CD4-positive, alpha-beta T cell treated with Interleukin-6 at 100 ng/mL for 8 hours (primary cell): ENCODE measurements around the gene OPTC.

ENCODE experiments used
- DNase-seq: peaks from one replicate; pipeline ENCODE4 v3.0.0-alpha.2; 2020; ENCODE audit warnings: mixed read lengths, low spot score

The OPTC gene

GRCh38 chr1:203536575-203536974, 42.6 kb downstream of the OPTC start:
- DNase-seq: no peak

GRCh38 chr1:203536980-203537455, 43.1 kb downstream of the OPTC start:
- DNase-seq: no peak

- DNase-seq: no peak
These were observed 44.0 kb downstream of the OPTC start for GRCh38 chr1:203537806-203538464.

- no peak for DNase-seq
These were observed 44.8 kb downstream of the OPTC start for GRCh38 chr1:203538726-203539125.

GRCh38 chr1:203539831-203540546, 46.0 kb downstream of the OPTC start:
- no peak for DNase-seq

- DNase-seq: no peak
These were observed 50.5 kb downstream of the OPTC start for GRCh38 chr1:203544485-203544884.

- DNase-seq: no peak
These were observed 51.2 kb downstream of the OPTC start for GRCh38 chr1:203544978-203545816.

- no peak for DNase-seq
These were observed 52.3 kb downstream of the OPTC start for GRCh38 chr1:203546274-203546673.

- DNase-seq: no peak
These were observed 53.2 kb downstream of the OPTC start for GRCh38 chr1:203547147-203547546.

- DNase-seq: no peak
These were observed 53.9 kb downstream of the OPTC start for GRCh38 chr1:203547771-203548421.

- no peak for DNase-seq
These were observed 54.9 kb downstream of the OPTC start for GRCh38 chr1:203548892-203549291.

GRCh38 chr1:203549309-203549708, 55.4 kb downstream of the OPTC start:
- no peak for DNase-seq

- no peak for DNase-seq
These were observed 56.9 kb downstream of the OPTC start for GRCh38 chr1:203550846-203551245.

GRCh38 chr1:203551550-203551949, 57.6 kb downstream of the OPTC start:
- no peak for DNase-seq

GRCh38 chr1:203553496-203553895, 59.5 kb downstream of the OPTC start:
- no peak for DNase-seq

GRCh38 chr1:203554071-203554470, 60.1 kb downstream of the OPTC start:
- no peak for DNase-seq

- no peak for DNase-seq
These were observed 61.1 kb downstream of the OPTC start for GRCh38 chr1:203555076-203555475.

GRCh38 chr1:203555511-203556046, 61.6 kb downstream of the OPTC start:
- DNase-seq: no peak

GRCh38 chr1:203556047-203556851, 62.3 kb downstream of the OPTC start:
- no peak for DNase-seq

GRCh38 chr1:203557390-203557789, 63.4 kb downstream of the OPTC start:
- DNase-seq: no peak
